GM08714 (cell line): ENCODE measurements around the gene GNMT.
"Not testable (repeated sequence)": the region's sequence is repeated elsewhere in the genome, so short reads cannot be mapped to it uniquely, and the experiment has no call there.

Experiments
- H3K4me3 ChIP-seq: fragments of 200-500 bp; sonication (Bioruptor generic); 2 replicates; pipeline ENCODE4 v1.5.1; 2014; ENCODE audit warnings: mild to moderate bottlenecking, low read length, inconsistent platforms
- ZNF274 ChIP-seq: IDR thresholded peaks from 2 replicates; pipeline ENCODE4 v1.6.1; 2012; ENCODE audit warnings: mild to moderate bottlenecking, low read depth, low read length

The GNMT gene

GRCh38 chr6:42936398-42936797, 24.2 kb upstream of the GNMT start:
- TF ChIP-seq ZNF274: no peak

GRCh38 chr6:42937548-42938427, 22.8 kb upstream of the GNMT start:
- no peak for TF ChIP-seq ZNF274
- no peak overlapping the region for H3K4me3 ChIP-seq

More at GRCh38 chr6:42936398-42936797, 24.2 kb upstream of the GNMT start:
- no peak overlapping the region for H3K4me3 ChIP-seq

GRCh38 chr6:42938428-42938796, 22.1 kb upstream of the GNMT start:
- TF ChIP-seq ZNF274: no peak
- no peak overlapping the region for H3K4me3 ChIP-seq

GRCh38 chr6:42938987-42939809, 21.4 kb upstream of the GNMT start:
- no peak overlapping the region for H3K4me3 ChIP-seq
- no peak for TF ChIP-seq ZNF274

- no peak for TF ChIP-seq ZNF274
- no peak overlapping the region for H3K4me3 ChIP-seq
These were observed 20.8 kb upstream of the GNMT start for GRCh38 chr6:42939810-42940167.

- no peak for TF ChIP-seq ZNF274
- H3K4me3 ChIP-seq: no peak overlapping the region
These were observed 20.0 kb upstream of the GNMT start for GRCh38 chr6:42940493-42941045.

GRCh38 chr6:42941356-42941755, 19.2 kb upstream of the GNMT start:
- not testable (repeated sequence) for H3K4me3 ChIP-seq

GRCh38 chr6:42942444-42942843, 18.1 kb upstream of the GNMT start:
- H3K4me3 ChIP-seq: no peak overlapping the region
- no peak for TF ChIP-seq ZNF274

GRCh38 chr6:42947950-42948349, 12.6 kb upstream of the GNMT start:
- TF ChIP-seq ZNF274: no peak
- H3K4me3 ChIP-seq: no peak overlapping the region

- TF ChIP-seq ZNF274: no peak
- no peak overlapping the region for H3K4me3 ChIP-seq
These were observed 8.2 kb upstream of the GNMT start for GRCh38 chr6:42952389-42952788.

- H3K4me3 ChIP-seq: not testable (repeated sequence)
These were observed 6.1 kb upstream of the GNMT start for GRCh38 chr6:42954405-42954804.

GRCh38 chr6:42958125-42958524, 2.4 kb upstream of the GNMT start:
- H3K4me3 ChIP-seq: no peak overlapping the region
- TF ChIP-seq ZNF274: no peak

GRCh38 chr6:42959917-42960242, 674 bp upstream of the GNMT start:
- H3K4me3 ChIP-seq: peak overlapping the region; percentile 27; the same call in 1 of the 2 replicates
- no peak for TF ChIP-seq ZNF274

- TF ChIP-seq ZNF274: no peak
- H3K4me3 ChIP-seq: no peak overlapping the region
These were observed 491 bp downstream of the GNMT start for GRCh38 chr6:42961020-42961470.

- TF ChIP-seq ZNF274: no peak
- H3K4me3 ChIP-seq: no peak overlapping the region
These were observed 1.5 kb downstream of the GNMT start for GRCh38 chr6:42962096-42962495.
